GM21423 (cell line): ENCODE measurements around the gene UNC13A.
"Not testable (repeated sequence)": the region's sequence is repeated elsewhere in the genome, so short reads cannot be mapped to it uniquely, and the experiment has no call there.

ENCODE experiments used
- ATAC-seq: cut with Tn5 transposase; IDR thresholded peaks from one replicate; pipeline ENCODE4 v1.9.1; 2021; ENCODE audit warnings: mild to moderate bottlenecking, moderate library complexity; ENCODE audit not compliant: unreplicated experiment

Gene UNC13A

GRCh38 chr19:17576758-17577456 lies 111.2 kb downstream of the UNC13A start:
- ATAC-seq: no peak

DNA sequence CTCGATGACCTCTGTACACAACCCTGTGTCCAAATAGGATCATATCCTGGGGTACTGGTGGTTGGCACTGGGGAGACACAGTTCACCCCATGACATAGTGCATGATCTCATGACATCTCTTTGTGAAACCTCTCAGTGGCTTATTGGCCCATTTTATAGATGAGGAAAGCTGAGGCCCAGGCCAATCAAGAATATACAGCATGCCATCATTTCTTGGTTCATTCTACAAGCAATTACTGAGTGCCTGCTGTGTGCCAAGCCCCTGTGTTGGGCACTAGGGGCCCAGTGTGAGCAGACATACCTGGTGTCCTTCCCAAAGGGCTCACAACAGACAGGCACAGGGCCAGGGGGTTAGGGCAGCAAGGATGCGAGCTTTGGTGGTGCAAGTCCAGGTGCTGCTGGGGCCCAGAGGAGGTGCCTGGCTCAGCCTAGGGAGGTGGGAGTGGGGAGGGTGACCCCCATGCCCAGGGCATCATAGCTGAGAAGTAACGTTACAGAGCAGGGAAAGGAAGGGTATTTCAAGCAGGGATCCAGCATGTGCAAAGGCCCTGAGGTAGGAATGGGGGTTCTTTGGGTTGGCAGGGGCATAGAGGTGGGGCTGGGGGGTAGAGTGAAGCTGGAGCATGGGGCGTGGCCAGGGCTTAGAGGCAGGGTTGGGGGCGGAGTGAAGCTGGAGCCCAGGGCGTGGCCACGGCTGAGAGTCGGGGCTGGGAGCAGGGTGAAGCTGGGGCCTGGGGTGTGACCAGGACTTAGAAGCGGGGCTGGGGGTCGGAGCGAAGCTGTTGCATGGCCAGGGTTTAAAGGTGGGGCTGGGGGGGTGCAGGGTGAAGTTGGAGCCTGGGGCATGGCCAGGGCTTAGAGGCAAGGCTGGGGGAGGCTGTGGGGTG lies 112.0 kb downstream of the UNC13A start:
- ATAC-seq: no peak

DNA sequence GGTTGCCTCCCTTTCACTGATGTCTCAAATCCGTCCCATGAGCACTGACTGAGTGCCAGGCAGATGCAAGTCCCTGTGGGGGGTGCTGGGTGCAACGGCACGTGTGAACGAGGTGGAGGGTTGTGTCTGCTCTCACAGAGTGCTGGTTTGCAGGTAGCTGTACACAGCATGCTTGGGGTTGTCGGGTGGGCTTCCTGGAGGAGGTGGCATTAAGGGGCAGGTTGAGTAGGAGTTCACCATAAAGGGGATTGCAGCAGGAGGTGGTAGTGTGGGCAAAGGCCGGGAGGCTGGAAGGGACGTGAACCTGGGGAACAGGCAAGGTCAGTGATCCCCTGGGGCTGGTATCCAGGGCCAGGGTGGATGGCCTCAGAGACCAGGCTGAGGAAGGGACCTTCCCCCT lies 115.5 kb downstream of the UNC13A start:
- no peak for ATAC-seq

- no peak for ATAC-seq
These were observed 117.4 kb downstream of the UNC13A start for GRCh38 chr19:17570791-17571190.

GRCh38 chr19:17570291-17570690 lies 117.9 kb downstream of the UNC13A start:
- ATAC-seq: not testable (repeated sequence)

- no peak for ATAC-seq
These were observed 120.2 kb downstream of the UNC13A start for GRCh38 chr19:17567940-17568339.

DNA sequence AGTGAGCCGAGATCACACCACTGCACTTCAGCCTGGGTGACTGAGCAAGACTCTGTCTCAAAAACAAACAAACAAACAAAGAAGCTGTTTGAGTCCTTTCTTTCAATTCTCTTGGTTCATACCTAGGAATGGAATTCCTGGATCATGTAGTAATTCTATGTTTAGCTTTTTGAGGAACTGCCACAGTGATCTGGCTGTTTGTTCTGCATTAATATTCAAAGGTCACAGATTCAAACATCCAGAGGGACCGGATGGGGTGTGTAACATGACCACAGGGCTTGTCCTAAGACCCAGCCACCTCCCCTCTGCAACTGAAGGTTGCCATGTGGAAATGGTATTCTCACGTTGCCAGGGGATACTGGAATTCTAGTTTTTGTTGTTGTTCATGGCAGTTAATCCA lies 122.5 kb downstream of the UNC13A start:
- ATAC-seq: no peak

- no peak for ATAC-seq
These were observed 123.4 kb downstream of the UNC13A start for GRCh38 chr19:17564781-17565180.

DNA sequence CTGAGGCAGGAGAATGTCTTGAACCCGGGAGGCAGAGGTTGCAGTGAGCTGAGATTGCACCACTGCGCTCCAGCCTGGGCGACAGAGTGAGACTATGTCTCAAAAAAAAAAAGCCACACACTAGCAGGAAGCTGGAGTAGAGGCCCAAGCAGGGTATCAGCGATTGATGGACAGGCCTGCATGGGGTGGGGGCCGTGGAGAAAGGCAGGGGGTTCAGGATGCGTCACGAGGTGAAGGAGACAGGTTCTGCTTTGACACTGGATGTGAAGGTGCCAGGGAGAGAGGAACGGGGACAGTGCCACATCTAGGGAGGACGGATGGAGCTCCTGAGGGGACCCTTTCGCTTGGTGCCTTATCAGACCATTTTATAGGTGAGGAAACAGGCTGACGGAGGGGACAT lies 125.6 kb downstream of the UNC13A start:
- no peak for ATAC-seq

DNA sequence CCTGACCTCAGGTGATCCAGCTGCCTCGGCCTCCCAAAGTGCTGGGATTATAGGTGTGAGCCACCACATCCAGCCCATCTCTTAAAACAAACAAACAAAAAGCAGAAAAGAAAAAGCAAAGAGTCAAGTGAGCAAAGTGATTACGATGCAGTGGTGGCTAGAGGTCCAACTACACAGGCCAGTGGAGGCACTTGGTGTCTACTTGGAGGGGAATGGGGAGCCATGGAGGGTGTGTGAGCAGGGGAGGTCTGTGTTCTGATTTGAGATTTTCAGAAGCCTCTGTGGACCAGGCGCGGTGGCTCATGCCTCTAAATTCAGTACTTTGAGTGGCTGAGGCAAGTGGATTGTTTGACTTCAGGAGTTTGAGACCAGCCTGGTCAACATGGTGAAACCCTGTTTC lies 126.1 kb downstream of the UNC13A start:
- ATAC-seq: no peak

DNA sequence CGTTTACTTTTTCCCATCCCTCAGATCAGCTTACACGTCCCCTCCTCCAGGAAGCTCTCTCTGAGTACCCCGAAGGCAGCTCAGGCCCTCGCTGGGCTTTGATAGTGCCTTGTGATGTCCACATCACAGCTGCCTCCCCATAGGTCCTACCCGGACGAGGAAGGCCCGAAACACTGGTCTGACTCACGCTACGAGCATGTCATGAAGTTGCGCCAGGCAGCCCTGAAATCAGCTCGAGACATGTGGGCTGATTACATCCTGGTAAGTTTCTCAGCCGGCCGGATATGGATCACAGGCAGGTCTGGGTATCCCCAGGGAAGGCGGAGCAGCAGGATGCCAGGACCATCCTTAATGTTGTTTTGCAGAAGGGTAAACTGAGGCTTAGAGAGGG lies 128.0 kb downstream of the UNC13A start:
- no peak for ATAC-seq

DNA sequence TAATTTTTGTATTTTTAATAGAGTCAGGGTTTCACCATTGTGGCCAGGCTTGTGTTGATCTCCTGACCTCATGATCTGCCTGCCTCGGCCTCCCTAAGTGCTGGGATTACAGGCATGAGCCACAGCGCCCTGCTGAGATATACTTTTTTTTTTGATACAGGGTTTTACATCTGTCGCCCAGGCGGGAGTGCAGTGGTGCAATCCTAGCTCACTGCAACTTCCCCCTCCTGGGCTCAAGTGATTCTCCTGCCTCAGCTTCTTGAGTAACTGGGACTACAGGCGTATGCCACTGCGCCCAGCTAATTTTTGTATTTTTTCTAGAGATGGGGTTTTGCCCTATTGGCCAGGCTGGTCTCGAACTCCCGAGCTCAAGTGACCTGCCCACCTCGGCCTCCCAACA lies 130.7 kb downstream of the UNC13A start:
- ATAC-seq: no peak

GRCh38 chr19:17556995-17557394 lies 131.2 kb downstream of the UNC13A start:
- no peak for ATAC-seq

DNA sequence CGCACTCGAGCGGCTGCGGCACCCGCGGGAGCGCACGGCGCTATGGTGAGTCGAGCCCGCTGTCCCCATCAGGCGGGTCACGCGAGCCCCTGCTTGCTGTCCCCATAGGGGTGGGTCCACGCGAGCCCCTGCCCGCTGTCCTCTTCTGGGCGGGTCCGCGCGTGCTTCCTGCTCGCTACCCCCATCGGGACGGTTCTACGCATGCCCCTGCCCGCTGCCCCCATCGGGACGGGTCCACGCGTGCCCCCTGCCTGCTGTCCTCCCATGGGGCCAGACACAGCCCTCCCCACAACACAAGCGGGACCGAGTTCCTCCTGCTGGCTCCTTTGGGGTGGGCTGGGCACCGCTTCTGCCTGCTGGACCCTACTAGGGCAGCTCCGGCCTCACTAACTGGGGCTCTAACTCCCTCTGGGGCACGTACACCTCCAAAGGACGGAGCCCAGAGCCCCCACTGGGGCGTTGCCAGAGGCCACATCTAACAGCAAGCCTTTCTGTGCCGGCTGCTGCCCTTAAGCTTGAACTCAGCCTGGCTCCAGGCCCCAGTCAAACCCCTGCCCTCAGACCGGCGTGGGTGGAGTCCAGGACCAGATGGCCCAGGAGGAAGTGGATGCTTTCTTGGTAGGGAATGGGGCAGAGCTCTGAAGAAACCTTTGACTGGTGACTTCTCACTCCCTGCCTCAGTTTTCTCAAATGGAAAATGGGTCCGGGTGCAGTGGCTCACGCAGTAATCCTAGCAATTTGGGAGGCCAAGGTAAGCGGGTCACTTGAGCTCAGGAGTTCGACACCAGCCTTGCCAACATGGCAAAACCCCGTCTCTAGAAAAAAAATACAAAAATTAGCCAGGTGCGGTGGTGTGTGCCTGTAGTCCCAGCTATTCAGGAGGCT lies 132.0 kb downstream of the UNC13A start:
- peak; percentile 29 for ATAC-seq

DNA sequence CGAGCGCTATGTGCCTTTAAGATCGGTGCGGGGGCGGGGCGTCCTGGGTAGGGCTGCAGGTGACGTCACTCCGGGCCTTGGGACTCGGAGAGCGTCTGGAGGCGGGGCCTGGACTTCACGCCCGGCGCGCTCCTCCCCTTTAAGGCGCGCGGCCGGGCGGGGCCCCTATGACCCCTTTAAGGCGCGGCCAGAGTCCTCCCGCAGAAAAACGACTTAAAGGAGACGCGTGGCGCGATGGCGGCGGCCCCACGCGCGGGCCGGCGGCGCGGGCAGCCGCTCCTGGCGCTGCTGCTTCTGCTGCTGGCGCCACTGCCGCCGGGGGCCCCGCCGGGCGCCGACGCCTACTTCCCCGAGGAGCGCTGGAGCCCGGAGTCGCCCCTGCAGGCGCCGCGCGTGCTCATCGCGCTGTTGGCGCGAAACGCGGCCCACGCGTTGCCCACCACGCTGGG lies 132.7 kb downstream of the UNC13A start, which contains the start of gene COLGALT1:
Gene COLGALT1 (plus strand): TSS at position 170 of the 449 bp plus-strand sequence. CDS start 65 bp downstream, at position 235.
- ATAC-seq: peak; percentile 93

GRCh38 chr19:17554968-17555479 lies 133.1 kb downstream of the UNC13A start:
- no peak for ATAC-seq

DNA sequence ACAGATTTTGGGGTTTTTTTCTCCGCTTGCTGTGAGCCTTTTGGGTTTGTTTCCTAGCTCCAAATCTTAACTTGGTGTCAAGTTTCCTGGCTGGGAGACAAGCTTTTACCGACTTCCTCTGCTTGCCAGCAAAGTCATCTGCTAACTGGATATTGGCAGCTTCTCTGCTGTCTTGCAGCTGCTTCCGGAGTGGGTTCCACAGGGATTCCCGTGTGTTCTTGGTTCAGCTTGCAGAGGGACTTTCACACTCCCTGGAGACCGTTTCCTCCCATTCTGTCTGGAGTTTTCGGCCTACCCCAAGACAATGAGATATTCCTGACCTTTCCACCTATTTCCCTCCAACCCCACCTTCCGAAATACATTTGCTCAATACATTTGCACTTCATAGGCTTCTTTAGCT lies 134.9 kb downstream of the UNC13A start:
- no peak for ATAC-seq

GRCh38 chr19:17552735-17553134 lies 135.4 kb downstream of the UNC13A start:
- not testable (repeated sequence) for ATAC-seq
